CD8-positive, alpha-beta memory T cell (primary cell): ENCODE results near the gene GALNT3. TPM values are rescaled to one million over a fixed set of nuclear protein-coding genes. Genes with fewer than 3 reads are reported as not detected.

Experiments
- CTCF ChIA-PET: fragments of 350-600 bp; sonication (Branson Sonifier 250); formaldehyde crosslinking; loops from one replicate; lab custom pipeline; 2021; ENCODE audit warnings: antibody characterized with exemption; lab: Charles Lee
- POLR2A ChIA-PET: fragments of 350-600 bp; sonication (Branson Sonifier 250); formaldehyde crosslinking; loops from one replicate; lab custom pipeline; 2021; ENCODE audit warnings: antibody characterized with exemption; lab: Charles Lee
- DNase-seq, 5 donors: peaks; one replicate each; pipeline versions ENCODE4 v3.0.0 to v3.0.0-alpha.2; 2020 to 2022; ENCODE audit warnings: mixed read lengths in 1 of 5
- H3K27ac ChIP-seq: one replicate; pipeline ENCODE4 v1.7.0; 2013; ENCODE audit warnings: low read depth, mild to moderate bottlenecking, low read length, moderate library complexity
- H3K27me3 ChIP-seq: 2 replicates; pipeline ENCODE4 v1.7.0; 2013; ENCODE audit warnings: low read length, mild to moderate bottlenecking; ENCODE audit not compliant: insufficient read depth, poor library complexity, severe bottlenecking
- H3K36me3 ChIP-seq: 2 replicates; pipeline ENCODE4 v1.7.0; 2013; ENCODE audit warnings: mild to moderate bottlenecking, low read length, moderate library complexity; ENCODE audit not compliant: insufficient read depth
- H3K4me1 ChIP-seq: 2 replicates; pipeline ENCODE4 v1.7.0; 2013; ENCODE audit warnings: mild to moderate bottlenecking, low read length, moderate library complexity; ENCODE audit not compliant: insufficient read depth
- H3K4me3 ChIP-seq: 2 replicates; pipeline ENCODE4 v1.7.0; 2013; ENCODE audit warnings: mild to moderate bottlenecking, low read length
- H3K9me3 ChIP-seq: 2 replicates; pipeline ENCODE4 v1.7.0; 2013; ENCODE audit warnings: mild to moderate bottlenecking, low read length
- H3K27ac Mint-ChIP-seq, 8 donors: one replicate each; pipeline ENCODE4 v1.8.0; 2020 to 2021; ENCODE audit warnings: mixed read lengths in 8 of 8, mild to moderate bottlenecking in 6 of 8, inconsistent platforms in 3 of 8, moderate library complexity in 3 of 8
- H3K27me3 Mint-ChIP-seq, 2 donors: one replicate each; pipeline ENCODE4 v1.8.0; 2020 to 2021; ENCODE audit warnings: mixed read lengths in 2 of 2, mild to moderate bottlenecking in 1 of 2, moderate library complexity in 1 of 2
- H3K36me3 Mint-ChIP-seq, 3 donors: one replicate each; pipeline ENCODE4 v1.8.0; 2020 to 2021; ENCODE audit warnings: mixed read lengths in 3 of 3, inconsistent platforms in 1 of 3, mild to moderate bottlenecking in 1 of 3
- H3K4me1 Mint-ChIP-seq, 3 donors: one replicate each; pipeline ENCODE4 v1.8.0; 2020 to 2021; ENCODE audit warnings: mixed read lengths in 3 of 3, inconsistent platforms in 1 of 3, mild to moderate bottlenecking in 1 of 3
- H3K4me3 Mint-ChIP-seq, 7 donors: one replicate each; pipeline ENCODE4 v1.8.0; 2020 to 2021; ENCODE audit warnings: mixed read lengths in 7 of 7, mild to moderate bottlenecking in 6 of 7, moderate library complexity in 4 of 7, inconsistent platforms in 2 of 7
- H3K9me3 Mint-ChIP-seq, 5 donors: one replicate each; pipeline ENCODE4 v1.8.0; 2020 to 2022; ENCODE audit warnings: mixed read lengths in 5 of 5, mild to moderate bottlenecking in 3 of 5, moderate library complexity in 2 of 5, inconsistent platforms in 1 of 5
- polyA plus RNA-seq: library from polyadenylated mRNA; unstranded; fragments of 300-500 nt; fragmentation: Illumina TruSeq; gene quantifications from one replicate; pipeline ENCODE4 v1.2.3, GENCODE V29; 2021
- total RNA-seq, 2 experiments: library from RNA; stranded (reverse); gene quantifications; one replicate each; pipeline ENCODE4 v1.2.3, GENCODE V29; 2021

Gene GALNT3
- total and polyA plus RNA-seq, 3 experiments from 2014 or later, result 2.2 to 3.2 (median 3.0) TPM

- Histone ChIP-seq H3K4me3 (no peak overlapping the region), H3K9me3 (no peaks in the 10 kb centered on the region), H3K36me3 (no peaks in the 10 kb centered on the region), H3K4me1 (no peaks in the 10 kb centered on the region), H3K27ac (no peak overlapping the region), H3K27me3 (no peaks in the 10 kb centered on the region)
- Mint-ChIP-seq H3K36me3 (peaks cover 0 to 7% (median 0%) of the 10 kb centered on the region in 3 donors), H3K27ac (peak overlapping the region in 1 of 8 donors; percentile 6), H3K4me3 (no peak overlapping the region), H3K27me3 (no peaks in the 10 kb centered on the region), H3K4me1 (peaks cover 0 to 5% (median 0%) of the 10 kb centered on the region in 3 donors), H3K9me3 (no peaks in the 10 kb centered on the region)
- ChIA-PET POLR2A (no interaction called here), CTCF (no interaction called here)
- no peak for DNase-seq
Measured at GRCh38 chr2:165766326-165766927, 27.6 kb downstream of the GALNT3 start.

- DNase-seq, result no peak
- CTCF ChIA-PET, result interaction anchor here (0.9 kb wide), 1 partner anchor 102 kb away, joined by 3 read pairs; no protein-coding TSS in a partner anchor
- no peak overlapping the region for H3K4me3 Mint-ChIP-seq
- H3K36me3 Mint-ChIP-seq, result peaks cover 0 to 15% (median 3%) of the 10 kb centered on the region in 3 donors
- H3K27ac ChIP-seq, result no peak overlapping the region
- POLR2A ChIA-PET, result no interaction called here
- no peaks in the 10 kb centered on the region for H3K27me3 ChIP-seq
- H3K27me3 Mint-ChIP-seq, result no peaks in the 10 kb centered on the region
- H3K4me1 ChIP-seq, result no peaks in the 10 kb centered on the region
- no peak overlapping the region for H3K4me3 ChIP-seq
- no peak overlapping the region for H3K27ac Mint-ChIP-seq
- peaks cover 0 to 2% (median 0%) of the 10 kb centered on the region in 3 donors for H3K4me1 Mint-ChIP-seq
- no peaks in the 10 kb centered on the region for H3K9me3 Mint-ChIP-seq
- H3K9me3 ChIP-seq, result no peaks in the 10 kb centered on the region
- no peaks in the 10 kb centered on the region for H3K36me3 ChIP-seq
Measured at GRCh38 chr2:165762723-165763122, 31.3 kb downstream of the GALNT3 start.

- H3K27ac Mint-ChIP-seq, result no peak overlapping the region
- ChIA-PET CTCF (no interaction called here), POLR2A (no interaction called here)
- no peaks in the 10 kb centered on the region for H3K4me1 Mint-ChIP-seq
- peaks cover 0 to 25% (median 8%) of the 10 kb centered on the region in 3 donors for H3K36me3 Mint-ChIP-seq
- H3K9me3 Mint-ChIP-seq, result no peaks in the 10 kb centered on the region
- Histone ChIP-seq H3K27ac (no peak overlapping the region), H3K27me3 (no peaks in the 10 kb centered on the region), H3K4me1 (no peaks in the 10 kb centered on the region), H3K9me3 (no peaks in the 10 kb centered on the region), H3K4me3 (no peak overlapping the region), H3K36me3 (no peaks in the 10 kb centered on the region)
- H3K27me3 Mint-ChIP-seq, result no peaks in the 10 kb centered on the region
- DNase-seq, result no peak
- H3K4me3 Mint-ChIP-seq, result no peak overlapping the region
Measured at GRCh38 chr2:165757906-165758675, 36.0 kb downstream of the GALNT3 start.

- Histone ChIP-seq H3K27me3 (no peaks in the 10 kb centered on the region), H3K27ac (no peak overlapping the region), H3K4me3 (no peak overlapping the region), H3K9me3 (no peaks in the 10 kb centered on the region), H3K36me3 (no peaks in the 10 kb centered on the region), H3K4me1 (no peaks in the 10 kb centered on the region)
- Mint-ChIP-seq H3K27me3 (no peaks in the 10 kb centered on the region), H3K9me3 (no peaks in the 10 kb centered on the region), H3K4me3 (no peak overlapping the region), H3K27ac (no peak overlapping the region), H3K4me1 (no peaks in the 10 kb centered on the region), H3K36me3 (peaks cover 5 to 20% (median 14%) of the 10 kb centered on the region in 3 donors)
- ChIA-PET CTCF (no interaction called here), POLR2A (no interaction called here)
- no peak for DNase-seq
Measured at GRCh38 chr2:165746501-165746900, 47.5 kb downstream of the GALNT3 start.

- peak overlapping the region in 1 of 8 donors; percentile 61 for H3K27ac Mint-ChIP-seq
- peaks cover 5 to 20% (median 14%) of the 10 kb centered on the region in 3 donors for H3K36me3 Mint-ChIP-seq
- no peaks in the 10 kb centered on the region for H3K4me1 Mint-ChIP-seq
- POLR2A ChIA-PET, result no interaction called here
- Histone ChIP-seq H3K4me3 (no peak overlapping the region), H3K36me3 (no peaks in the 10 kb centered on the region), H3K9me3 (no peaks in the 10 kb centered on the region), H3K4me1 (no peaks in the 10 kb centered on the region), H3K27me3 (no peaks in the 10 kb centered on the region), H3K27ac (no peak overlapping the region)
- CTCF ChIA-PET, result no interaction called here
- H3K9me3 Mint-ChIP-seq, result no peaks in the 10 kb centered on the region
- DNase-seq, result no peak
- H3K4me3 Mint-ChIP-seq, result no peak overlapping the region
- no peaks in the 10 kb centered on the region for H3K27me3 Mint-ChIP-seq
Measured at GRCh38 chr2:165745916-165746315, 48.1 kb downstream of the GALNT3 start.

- H3K4me3 Mint-ChIP-seq, result no peak overlapping the region
- Histone ChIP-seq H3K4me1 (no peaks in the 10 kb centered on the region), H3K36me3 (no peaks in the 10 kb centered on the region), H3K4me3 (no peak overlapping the region), H3K9me3 (no peaks in the 10 kb centered on the region), H3K27me3 (no peaks in the 10 kb centered on the region), H3K27ac (no peak overlapping the region)
- H3K9me3 Mint-ChIP-seq, result peaks cover 0 to 3% (median 0%) of the 10 kb centered on the region in 5 donors
- no peak for DNase-seq
- ChIA-PET CTCF (no interaction called here), POLR2A (no interaction called here)
- no peaks in the 10 kb centered on the region for H3K27me3 Mint-ChIP-seq
- no peaks in the 10 kb centered on the region for H3K4me1 Mint-ChIP-seq
- H3K27ac Mint-ChIP-seq, result no peak overlapping the region
- H3K36me3 Mint-ChIP-seq, result peaks cover 9 to 12% (median 10%) of the 10 kb centered on the region in 3 donors
Measured at GRCh38 chr2:165743442-165743841, 50.6 kb downstream of the GALNT3 start.

- no peaks in the 10 kb centered on the region for H3K4me1 Mint-ChIP-seq
- H3K4me3 ChIP-seq, result no peak overlapping the region
- H3K4me3 Mint-ChIP-seq, result no peak overlapping the region
- no peaks in the 10 kb centered on the region for H3K27me3 ChIP-seq
- H3K27me3 Mint-ChIP-seq, result peaks cover 6 to 28% of the 10 kb centered on the region in 2 donors
- H3K36me3 Mint-ChIP-seq, result no peaks in the 10 kb centered on the region
- peaks cover 0 to 9% (median 0%) of the 10 kb centered on the region in 5 donors for H3K9me3 Mint-ChIP-seq
- no peaks in the 10 kb centered on the region for H3K4me1 ChIP-seq
- H3K27ac Mint-ChIP-seq, result no peak overlapping the region
- CTCF ChIA-PET, result no interaction called here
- no peaks in the 10 kb centered on the region for H3K36me3 ChIP-seq
- no peak for DNase-seq
- no peaks in the 10 kb centered on the region for H3K9me3 ChIP-seq
- POLR2A ChIA-PET, result no interaction called here
- no peak overlapping the region for H3K27ac ChIP-seq
Measured at GRCh38 chr2:165725421-165725820, 68.6 kb downstream of the GALNT3 start.

GRCh38 chr2:165720511-165720910 is 73.5 kb downstream of the GALNT3 start:
- Histone ChIP-seq H3K9me3 (no peaks in the 10 kb centered on the region), H3K36me3 (no peaks in the 10 kb centered on the region), H3K4me1 (no peaks in the 10 kb centered on the region), H3K27ac (no peak overlapping the region), H3K27me3 (no peaks in the 10 kb centered on the region), H3K4me3 (no peak overlapping the region)
- POLR2A ChIA-PET, result no interaction called here
- no peak for DNase-seq
- H3K4me1 Mint-ChIP-seq, result no peaks in the 10 kb centered on the region
- no peak overlapping the region for H3K27ac Mint-ChIP-seq
- H3K36me3 Mint-ChIP-seq, result no peaks in the 10 kb centered on the region
- peaks cover 11 to 25% of the 10 kb centered on the region in 2 donors for H3K27me3 Mint-ChIP-seq
- peaks cover 0 to 2% (median 0%) of the 10 kb centered on the region in 5 donors for H3K9me3 Mint-ChIP-seq
- no peak overlapping the region for H3K4me3 Mint-ChIP-seq
- CTCF ChIA-PET, result no interaction called here
